ENCODE results near the gene SH2D1B. TPM values are rescaled to one million over a fixed set of nuclear protein-coding genes. Genes with fewer than 3 reads are reported as not detected.
"Not testable (repeated sequence)": the region's sequence is repeated elsewhere in the genome, so short reads cannot be mapped to it uniquely, and the experiment has no call there.

SH2D1B gene
- total RNA-seq, 6 donors from 2014 or later, result 0.61 to 3.4 (median 1.1) TPM; not detected in 1

- Histone ChIP-seq H3K9me3 (no peaks in the 10 kb centered on the region), H3K4me3 (no peak overlapping the region)
- TF ChIP-seq EP300 (IDR thresholded peaks at IDR 0.05) (no peak), POLR2A (IDR thresholded peaks at IDR 0.05) (no peak), POLR2AphosphoS5 (IDR thresholded peaks at IDR 0.05) (no peak)
- TF ChIP-seq, protein P1, sequence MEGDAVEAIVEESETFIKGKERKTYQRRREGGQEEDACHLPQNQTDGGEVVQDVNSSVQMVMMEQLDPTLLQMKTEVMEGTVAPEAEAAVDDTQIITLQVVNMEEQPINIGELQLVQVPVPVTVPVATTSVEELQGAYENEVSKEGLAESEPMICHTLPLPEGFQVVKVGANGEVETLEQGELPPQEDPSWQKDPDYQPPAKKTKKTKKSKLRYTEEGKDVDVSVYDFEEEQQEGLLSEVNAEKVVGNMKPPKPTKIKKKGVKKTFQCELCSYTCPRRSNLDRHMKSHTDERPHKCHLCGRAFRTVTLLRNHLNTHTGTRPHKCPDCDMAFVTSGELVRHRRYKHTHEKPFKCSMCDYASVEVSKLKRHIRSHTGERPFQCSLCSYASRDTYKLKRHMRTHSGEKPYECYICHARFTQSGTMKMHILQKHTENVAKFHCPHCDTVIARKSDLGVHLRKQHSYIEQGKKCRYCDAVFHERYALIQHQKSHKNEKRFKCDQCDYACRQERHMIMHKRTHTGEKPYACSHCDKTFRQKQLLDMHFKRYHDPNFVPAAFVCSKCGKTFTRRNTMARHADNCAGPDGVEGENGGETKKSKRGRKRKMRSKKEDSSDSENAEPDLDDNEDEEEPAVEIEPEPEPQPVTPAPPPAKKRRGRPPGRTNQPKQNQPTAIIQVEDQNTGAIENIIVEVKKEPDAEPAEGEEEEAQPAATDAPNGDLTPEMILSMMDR (IDR thresholded peaks at IDR 0.05), result no peak
Observed at GRCh38 chr1:162444903-162445302, 33.0 kb upstream of the SH2D1B start.

GRCh38 chr1:162432977-162433713, 21.2 kb upstream of the SH2D1B start:
- peak in 1 of 2 donors; percentile 72 for DNase-seq
- not testable (repeated sequence) for H3K27me3 ChIP-seq; H3K36me3 ChIP-seq; H3K27ac ChIP-seq; H3K9me3 ChIP-seq; H3K4me3 ChIP-seq; ATAC-seq (ENCODE audit: low FRiP score in 2 of 2); H3K4me1 ChIP-seq
- WGBS, 2 donors, result 79 to 91% methylated on average over 4 to 29 of the region's 47 CpGs

More at GRCh38 chr1:162444903-162445302, 33.0 kb upstream of the SH2D1B start:
- H3K27me3 ChIP-seq, result no peaks in the 10 kb centered on the region
- H3K36me3 ChIP-seq, result no peaks in the 10 kb centered on the region
- DNase-seq (no peak), ATAC-seq (ENCODE audit: low FRiP score in 2 of 2) (no peak)
- H3K27ac ChIP-seq, result no peak overlapping the region
- no peaks in the 10 kb centered on the region for H3K4me1 ChIP-seq

DNA sequence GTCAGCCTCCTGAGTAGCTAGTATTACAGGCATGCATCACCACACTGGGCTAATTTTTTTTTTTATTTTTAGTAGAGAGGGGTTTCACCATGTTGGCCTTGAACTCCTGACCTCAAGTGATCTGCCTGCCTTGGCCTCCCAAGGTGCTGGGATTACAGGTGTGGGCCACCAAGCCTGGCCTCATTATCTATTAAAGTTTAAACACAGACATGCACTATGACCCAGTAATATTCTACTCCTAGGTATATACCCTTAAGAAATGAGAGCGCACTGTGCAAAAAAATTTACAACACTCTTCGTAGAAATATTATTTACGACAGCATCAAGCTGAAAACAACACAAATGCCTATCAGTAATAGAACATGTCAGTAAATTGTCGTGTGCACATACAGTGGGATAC, 18.6 kb upstream of the SH2D1B start:
- WGBS, 2 donors, result 93 to 98% methylated on average over 4 of the region's 4 CpGs
- Histone ChIP-seq H3K27me3 (no peaks in the 10 kb centered on the region), H3K4me1 (no peaks in the 10 kb centered on the region), H3K9me3 (no peaks in the 10 kb centered on the region), H3K36me3 (no peaks in the 10 kb centered on the region), H3K27ac (no peak overlapping the region), H3K4me3 (no peak overlapping the region)
- DNase-seq (no peak), ATAC-seq (ENCODE audit: low FRiP score in 2 of 2) (no peak)
- no peak for TF ChIP-seq POLR2A (IDR thresholded peaks at IDR 0.05)
- TF ChIP-seq POLR2AphosphoS5 (IDR thresholded peaks at IDR 0.05), result no peak
- TF ChIP-seq, protein P1 (IDR thresholded peaks at IDR 0.05), result no peak
- TF ChIP-seq EP300 (IDR thresholded peaks at IDR 0.05), result no peak

- TF ChIP-seq, protein P1 (IDR thresholded peaks at IDR 0.05), result no peak
- TF ChIP-seq POLR2AphosphoS5 (IDR thresholded peaks at IDR 0.05) (no peak), EP300 (IDR thresholded peaks at IDR 0.05) (no peak), POLR2A (IDR thresholded peaks at IDR 0.05) (no peak)
- DNase-seq, result peak in 1 of 2 donors; percentile 22
- Histone ChIP-seq H3K27ac (no peak overlapping the region), H3K36me3 (no peaks in the 10 kb centered on the region), H3K4me1 (peaks cover 0 to 6% (median 4%) of the 10 kb centered on the region in 4 donors), H3K4me3 (no peak overlapping the region), H3K9me3 (no peaks in the 10 kb centered on the region), H3K27me3 (no peaks in the 10 kb centered on the region)
- 75 to 84% methylated on average over 10 of the region's 10 CpGs for WGBS, 2 donors
- ATAC-seq (ENCODE audit: low FRiP score in 2 of 2), result peak in 1 of 2 donors; percentile 70
Observed at GRCh38 chr1:162422662-162423375, 10.9 kb upstream of the SH2D1B start.

DNA sequence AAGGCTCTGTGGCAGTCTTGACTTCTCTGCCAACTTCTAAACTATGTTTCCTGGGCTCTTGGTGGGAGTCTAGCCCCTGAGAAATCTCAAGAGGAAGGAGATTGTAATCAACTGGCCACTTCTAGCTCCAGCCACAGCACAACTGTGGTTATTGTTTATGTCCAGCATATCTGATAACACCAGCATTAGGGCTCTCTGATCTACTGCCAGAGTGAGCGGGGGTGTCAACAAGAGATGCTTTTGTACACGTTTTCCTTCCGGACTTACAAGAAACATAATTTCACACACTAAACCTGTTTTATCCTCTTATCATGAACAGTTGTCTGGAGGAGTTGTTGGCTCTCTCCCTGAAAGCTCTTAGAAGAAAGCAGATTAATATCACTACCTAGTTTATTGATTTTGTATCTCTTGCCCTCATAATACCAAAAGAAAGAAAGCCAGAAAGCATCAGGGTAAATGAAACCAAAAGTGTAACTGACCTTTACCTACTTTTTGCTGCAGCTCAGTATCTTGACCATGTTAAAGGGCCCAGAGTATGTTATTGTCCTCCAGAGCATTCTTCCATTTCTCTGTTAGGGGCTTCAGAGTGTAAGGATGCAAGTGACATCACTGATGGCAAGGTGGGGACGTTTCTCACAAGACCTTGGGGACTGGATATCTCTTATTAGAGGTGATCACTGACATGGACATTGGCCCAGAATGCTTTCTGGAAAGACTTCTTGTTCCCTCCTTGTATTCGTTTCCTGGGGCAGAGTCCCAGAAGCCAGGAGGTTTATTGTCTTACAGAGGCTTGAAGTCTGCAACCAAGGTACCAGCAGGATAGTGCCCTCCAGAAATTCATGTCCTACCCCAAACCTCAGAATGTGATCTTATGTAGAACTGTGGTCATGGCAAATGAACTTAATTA, 9.6 kb upstream of the SH2D1B start:
- no peaks in the 10 kb centered on the region for H3K27me3 ChIP-seq
- no peaks in the 10 kb centered on the region for H3K9me3 ChIP-seq
- H3K36me3 ChIP-seq, result no peaks in the 10 kb centered on the region
- 39 to 48% methylated on average over 5 of the region's 5 CpGs for WGBS, 2 donors
- no peak for TF ChIP-seq POLR2AphosphoS5 (IDR thresholded peaks at IDR 0.05)
- no peak for TF ChIP-seq EP300 (IDR thresholded peaks at IDR 0.05)
- TF ChIP-seq POLR2A (IDR thresholded peaks at IDR 0.05), result no peak
- TF ChIP-seq, protein P1 (IDR thresholded peaks at IDR 0.05), result no peak
- DNase-seq, result no peak
- no peak overlapping the region for H3K27ac ChIP-seq
- no peak overlapping the region for H3K4me3 ChIP-seq
- ATAC-seq (ENCODE audit: low FRiP score in 2 of 2), result no peak
- peaks cover 0 to 6% (median 4%) of the 10 kb centered on the region in 4 donors for H3K4me1 ChIP-seq

Measured in upper lobe of left lung (tissue), 6 donors.